HepG2 (cell line): ENCODE results near the gene DGAT2. TPM values are rescaled to one million over a fixed set of nuclear protein-coding genes. Genes with fewer than 3 reads are reported as not detected.

Experiments used
- CEBPB ChIP-seq: IDR thresholded peaks from 2 replicates; pipeline ENCODE4 v1.6.1; 2011; ENCODE audit warnings: low read depth, low read length, improper control_type of control experiment, borderline replicate concordance
- CEBPG ChIP-seq: IDR thresholded peaks from 2 replicates; pipeline ENCODE4 v1.6.1; 2016
- DMTF1 ChIP-seq: sonication (generic); formaldehyde crosslinking; IDR thresholded peaks from 2 replicates; pipeline ENCODE4 v1.4.0; 2020; ENCODE audit warnings: mild to moderate bottlenecking, missing genetic modification reagents
- DNMT1 ChIP-seq: sonication (generic); formaldehyde crosslinking; IDR thresholded peaks from 2 replicates; pipeline ENCODE4 v1.5.1; 2020; ENCODE audit warnings: mild to moderate bottlenecking, missing genetic modification reagents
- FOXJ3 ChIP-seq: sonication (generic); formaldehyde crosslinking; IDR thresholded peaks from 2 replicates; pipeline ENCODE4 v1.4.0; 2020; ENCODE audit warnings: missing genetic modification reagents, mild to moderate bottlenecking, borderline replicate concordance
- GABPB1 ChIP-seq: IDR thresholded peaks from 2 replicates; pipeline ENCODE4 v1.6.1; 2016; ENCODE audit warnings: mild to moderate bottlenecking, missing genetic modification reagents, moderate library complexity, missing compliant biosample characterization
- HINFP ChIP-seq: sonication (generic); formaldehyde crosslinking; IDR thresholded peaks from 2 replicates; pipeline ENCODE4 v1.4.0; 2020; ENCODE audit warnings: low read depth, mild to moderate bottlenecking, missing genetic modification reagents
- KDM5A ChIP-seq: fragments of 200-600 bp; sonication (generic); IDR thresholded peaks from 2 replicates; pipeline ENCODE4 v1.7.0; 2018; ENCODE audit warnings: antibody characterized with exemption, mild to moderate bottlenecking, low read length, borderline replicate concordance
- KDM5B ChIP-seq: sonication (generic); formaldehyde crosslinking; IDR thresholded peaks from 2 replicates; pipeline ENCODE4 v1.4.0; 2020; ENCODE audit warnings: missing genetic modification reagents, mild to moderate bottlenecking, borderline replicate concordance
- NAIF1 ChIP-seq: sonication (generic); formaldehyde crosslinking; IDR thresholded peaks from 2 replicates; pipeline ENCODE4 v1.5.0; 2020; ENCODE audit warnings: mild to moderate bottlenecking, missing genetic modification reagents, borderline replicate concordance
- NBN ChIP-seq: fragments of 450-650 bp; conservative IDR thresholded peaks from 2 replicates; pipeline ENCODE4 v1.6.1; 2017
- REST ChIP-seq, 2 experiments: IDR thresholded peaks; 2 replicates each; pipeline ENCODE4 v1.6.1; 2011 to 2012; ENCODE audit warnings: low read length in 2 of 2, borderline replicate concordance in 1 of 2, low read depth in 1 of 2, mild to moderate bottlenecking in 1 of 2, moderate library complexity in 1 of 2
- SRSF1 ChIP-seq: fragments of 200-400 bp; formaldehyde crosslinking; optimal IDR thresholded peaks from 2 replicates; pipeline ENCODE3; 2017; ENCODE audit warnings: mild to moderate bottlenecking, low read depth, low read length, moderate library complexity
- SRSF4 ChIP-seq: fragments of 200-400 bp; formaldehyde crosslinking; IDR thresholded peaks from one replicate; pipeline ENCODE4 v1.6.1; 2018; ENCODE audit warnings: mild to moderate bottlenecking, low read depth, low read length, moderate library complexity; ENCODE audit not compliant: poor library complexity, severe bottlenecking
- ZFP82 ChIP-seq: sonication (generic); formaldehyde crosslinking; IDR thresholded peaks from 2 replicates; pipeline ENCODE4 v1.5.1; 2020; ENCODE audit warnings: mild to moderate bottlenecking, missing genetic modification reagents, borderline replicate concordance
- ZKSCAN1 ChIP-seq: fragments of 150-350 bp; IDR thresholded peaks from 2 replicates; pipeline ENCODE4 v1.6.1; 2014; ENCODE audit warnings: low read length
- ZNF234 ChIP-seq: sonication (generic); formaldehyde crosslinking; conservative IDR thresholded peaks from 2 replicates; pipeline ENCODE4 v1.5.1; 2020; ENCODE audit warnings: mild to moderate bottlenecking, missing genetic modification reagents
- ZNF317 ChIP-seq: sonication (generic); formaldehyde crosslinking; IDR thresholded peaks from 2 replicates; pipeline ENCODE4 v1.5.0; 2020; ENCODE audit warnings: mild to moderate bottlenecking, missing genetic modification reagents
- ZNF569 ChIP-seq: sonication (generic); formaldehyde crosslinking; IDR thresholded peaks from 2 replicates; pipeline ENCODE4 v1.5.0; 2020; ENCODE audit warnings: mild to moderate bottlenecking, missing genetic modification reagents, moderate library complexity, borderline replicate concordance
- ZNF713 ChIP-seq: sonication (generic); formaldehyde crosslinking; IDR thresholded peaks from 2 replicates; pipeline ENCODE4 v1.4.0; 2020; ENCODE audit warnings: mild to moderate bottlenecking, missing genetic modification reagents
- ZZZ3 ChIP-seq: sonication (generic); formaldehyde crosslinking; IDR thresholded peaks from 2 replicates; pipeline ENCODE4 v1.4.0; 2020; ENCODE audit warnings: missing genetic modification reagents, mild to moderate bottlenecking, borderline replicate concordance
- polyA plus RNA-seq, 8 experiments: library from polyadenylated mRNA; depleted of rRNA in 3 of 8; stranded (reverse) in 7 of 8; unstranded in 1 of 8; fragments of >200 nt; fragmentation: Illumina TruSeq in 4 of 8; extraction: Trizol in 4 of 8; gene quantifications; 2 replicates each; pipeline versions ENCODE4 v1.2.1 to v1.2.3, GENCODE V29; 2011 to 2016; ENCODE audit warnings: low read depth in 4 of 8, missing spikeins in 1 of 8, mixed read lengths in 1 of 8; ENCODE audit not compliant: insufficient read depth in 1 of 8
- total RNA-seq, 5 experiments: library from RNA; depleted of rRNA; stranded (reverse); fragments of >200 nt; fragmentation: Illumina TruSeq; extraction: Trizol; gene quantifications; 2 replicates each; pipeline ENCODE4 v1.2.3, GENCODE V29; 2016; ENCODE audit warnings: low read depth in 1 of 5

Gene DGAT2
- total and polyA plus RNA-seq, 2 of the 13 experiments (the other 11 are each of a cell fraction or from before 2014, with no cell fraction given), result 39.0 to 65.6 TPM

GRCh38 chr11:75719340-75720239, 49.0 kb upstream of the DGAT2 start (continued):
- TF ChIP-seq REST (IDR thresholded peaks at IDR 0.05; ENCODE audit: borderline replicate concordance in 1 of 2, low read depth in 1 of 2, low read length in 2 of 2) (0 out of 4 replicates have a peak, but pooled peaks of 1 of the 2 experiments have one; percentile 1), KDM5B (CRISPR knock-in tag) (peak; percentile 80), HINFP (CRISPR knock-in tag) (no peak), CEBPG (CRISPR knock-in tag) (peak; percentile 39), ZNF234 (CRISPR knock-in tag) (no peak), GABPB1 (peak; percentile 75), DMTF1 (CRISPR knock-in tag) (no peak), ZKSCAN1 (no peak), FOXJ3 (CRISPR knock-in tag) (no peak), SRSF4 (no peak), ZZZ3 (CRISPR knock-in tag) (no peak), CEBPB (no peak), ZNF713 (CRISPR knock-in tag) (no peak), NAIF1 (0 out of 2 replicates have a peak, but pooled peaks have one; percentile 50), ZFP82 (CRISPR knock-in tag) (peak; percentile 71; the same call in 1 of the 2 replicates), DNMT1 (CRISPR knock-in tag) (no peak), ZNF569 (CRISPR knock-in tag) (no peak), ZNF317 (CRISPR knock-in tag) (0 out of 2 replicates have a peak, but pooled peaks have one; percentile 29), NBN (no peak), SRSF1 (no peak), KDM5A (no peak; the same call in 1 of the 2 replicates)
